ENCODE results near the gene IL23R.
"Not testable (repeated sequence)": the region's sequence is repeated elsewhere in the genome, so short reads cannot be mapped to it uniquely, and the experiment has no call there.

Gene IL23R

GRCh38 chr1:67194209-67194863, 28.1 kb downstream of the IL23R start:
- DNase-seq (ENCODE audit: extremely low read depth, low read depth) = no peak
- TF ChIP-seq CTCF (IDR thresholded peaks at IDR 0.05; ENCODE audit: low read depth, low read length, missing control alignments) = no peak
- no peak overlapping the region for H3K4me3 ChIP-seq (replicated peaks; ENCODE audit: low read depth, low read length)

DNA sequence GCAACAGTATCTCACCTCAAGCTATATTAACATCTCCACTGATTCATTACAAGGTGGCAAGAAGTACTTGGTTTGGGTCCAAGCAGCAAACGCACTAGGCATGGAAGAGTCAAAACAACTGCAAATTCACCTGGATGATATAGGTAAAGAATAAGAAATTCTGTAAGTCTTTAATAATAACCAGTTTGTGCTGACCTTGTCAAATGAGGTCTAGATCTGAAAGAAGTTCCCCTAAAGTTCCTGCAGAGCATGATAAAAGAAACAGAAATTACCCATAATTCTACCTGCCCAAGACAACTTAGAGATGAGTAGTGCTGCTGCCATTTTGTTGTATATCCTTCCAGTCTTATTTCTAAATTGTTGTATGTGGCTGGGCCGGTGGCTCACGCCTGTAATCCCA, 34.5 kb downstream of the IL23R start:
- DNase-seq (ENCODE audit: extremely low read depth, low read depth) = no peak
- no peak for TF ChIP-seq CTCF (IDR thresholded peaks at IDR 0.05; ENCODE audit: low read depth, low read length, missing control alignments)
- no peak overlapping the region for H3K4me3 ChIP-seq (replicated peaks; ENCODE audit: low read depth, low read length)

GRCh38 chr1:67201891-67202290, 35.6 kb downstream of the IL23R start:
- DNase-seq (ENCODE audit: extremely low read depth, low read depth) = no peak
- no peak overlapping the region for H3K4me3 ChIP-seq (replicated peaks; ENCODE audit: low read depth, low read length)
- TF ChIP-seq CTCF (IDR thresholded peaks at IDR 0.05; ENCODE audit: low read depth, low read length, missing control alignments) = no peak

- TF ChIP-seq CTCF (IDR thresholded peaks at IDR 0.05; ENCODE audit: low read depth, low read length, missing control alignments) = no peak
- no peak overlapping the region for H3K4me3 ChIP-seq (replicated peaks; ENCODE audit: low read depth, low read length)
- no peak for DNase-seq (ENCODE audit: extremely low read depth, low read depth)
Measured at GRCh38 chr1:67204298-67204980, 38.2 kb downstream of the IL23R start.

GRCh38 chr1:67207398-67207797, 41.1 kb downstream of the IL23R start:
- not testable (repeated sequence) for DNase-seq (ENCODE audit: extremely low read depth, low read depth); H3K4me3 ChIP-seq (replicated peaks; ENCODE audit: low read depth, low read length)

GRCh38 chr1:67208217-67208616, 42.0 kb downstream of the IL23R start:
- TF ChIP-seq CTCF (IDR thresholded peaks at IDR 0.05; ENCODE audit: low read depth, low read length, missing control alignments) = no peak
- no peak overlapping the region for H3K4me3 ChIP-seq (replicated peaks; ENCODE audit: low read depth, low read length)

GRCh38 chr1:67209521-67209920, 43.3 kb downstream of the IL23R start:
- no peak for TF ChIP-seq CTCF (IDR thresholded peaks at IDR 0.05; ENCODE audit: low read depth, low read length, missing control alignments)
- no peak overlapping the region for H3K4me3 ChIP-seq (replicated peaks; ENCODE audit: low read depth, low read length)
- no peak for DNase-seq (ENCODE audit: extremely low read depth, low read depth)

More at GRCh38 chr1:67208217-67208616, 42.0 kb downstream of the IL23R start:
- DNase-seq (ENCODE audit: extremely low read depth, low read depth) = no peak

All from HFF-Myc (cell line).